Peyer's patch (tissue), 4 donors: ENCODE results near the gene RIN1.

Source experiments
- CTCF ChIP-seq, 6 experiments: fragments of 450-650 bp in 4 of 6; fragments of 200-600 bp in 2 of 6; sonication (generic) in 1 of 6; IDR thresholded peaks; one replicate each; pipeline ENCODE4 v1.5.1; 2017 to 2019; ENCODE audit warnings: antibody characterized with exemption in 6 of 6, mild to moderate bottlenecking in 3 of 6, moderate library complexity in 1 of 6
- POLR2A ChIP-seq, 2 donors: fragments of 450-650 bp; IDR thresholded peaks; one replicate each; pipeline ENCODE4 v1.5.1; 2017; ENCODE audit warnings: antibody characterized with exemption in 2 of 2, mild to moderate bottlenecking in 2 of 2, moderate library complexity in 2 of 2

- TF ChIP-seq CTCF (IDR thresholded peaks at IDR 0.05), result no peak
- no peak for TF ChIP-seq POLR2A (IDR thresholded peaks at IDR 0.05)
Measured at GRCh38 chr11:66345316-66345649, 9.0 kb upstream of the RIN1 start.
